Mesendoderm (in vitro differentiated cells): ENCODE results near the gene TMEM229B.

ENCODE experiments used
- DNase-seq: peaks from one replicate; pipeline ENCODE4 v3.0.0; 2013
- H2AK5ac ChIP-seq: 2 replicates; pipeline ENCODE4 v1.6.1; 2013; ENCODE audit warnings: low read length, inconsistent platforms
- H2BK120ac ChIP-seq: 2 replicates; pipeline ENCODE4 v1.6.1; 2013; ENCODE audit warnings: low read depth, mild to moderate bottlenecking, low read length, moderate library complexity, mixed read lengths
- H2BK15ac ChIP-seq: replicated peaks from 2 replicates; pipeline ENCODE4 v1.6.1; 2013; ENCODE audit warnings: low read depth, mild to moderate bottlenecking, moderate library complexity
- H2BK5ac ChIP-seq: 2 replicates; pipeline ENCODE4 v1.6.1; 2013; ENCODE audit warnings: low read length, inconsistent platforms
- H3K18ac ChIP-seq: 2 replicates; pipeline ENCODE4 v1.6.1; 2013; ENCODE audit warnings: mild to moderate bottlenecking, low read length, mixed read lengths
- H3K23ac ChIP-seq: one replicate; pipeline ENCODE4 v1.6.1; 2013; ENCODE audit warnings: low read length
- H3K27ac ChIP-seq: 2 replicates; pipeline ENCODE4 v1.5.1; 2013; ENCODE audit warnings: low read depth, mild to moderate bottlenecking, inconsistent platforms, low read length, moderate library complexity
- H3K27me3 ChIP-seq: 2 replicates; pipeline ENCODE4 v1.6.1; 2013; ENCODE audit warnings: low read length, control low read depth, mild to moderate bottlenecking, inconsistent platforms; ENCODE audit not compliant: insufficient read depth, poor library complexity
- H3K36me3 ChIP-seq: 2 replicates; pipeline ENCODE4 v1.6.1; 2013; ENCODE audit warnings: low read length, inconsistent platforms; ENCODE audit not compliant: control insufficient read depth, insufficient read depth
- H3K4ac ChIP-seq: one replicate; pipeline ENCODE4 v1.6.1; 2013; ENCODE audit warnings: low read depth, mild to moderate bottlenecking, low read length, moderate library complexity
- H3K4me1 ChIP-seq: 2 replicates; pipeline ENCODE4 v1.6.1; 2013; ENCODE audit warnings: low read depth, low read length, inconsistent platforms; ENCODE audit not compliant: control insufficient read depth
- H3K4me2 ChIP-seq: 2 replicates; pipeline ENCODE4 v1.6.1; 2013; ENCODE audit warnings: low read length
- H3K4me3 ChIP-seq: 2 replicates; pipeline ENCODE4 v1.5.1; 2013; ENCODE audit warnings: mild to moderate bottlenecking, low read length
- H3K56ac ChIP-seq: one replicate; pipeline ENCODE4 v1.6.1; 2013; ENCODE audit warnings: low read length
- H3K79me1 ChIP-seq: 2 replicates; pipeline ENCODE4 v1.6.1; 2013; ENCODE audit warnings: low read length, inconsistent platforms
- H3K79me2 ChIP-seq: 2 replicates; pipeline ENCODE4 v1.6.1; 2013; ENCODE audit warnings: mild to moderate bottlenecking, low read length; ENCODE audit not compliant: control insufficient read depth, insufficient read depth
- H3K9ac ChIP-seq: 2 replicates; pipeline ENCODE4 v1.6.1; 2013; ENCODE audit warnings: low read length, inconsistent platforms
- H4K5ac ChIP-seq: one replicate; pipeline ENCODE4 v1.6.1; 2013; ENCODE audit warnings: low read length
- H4K8ac ChIP-seq: one replicate; pipeline ENCODE4 v1.6.1; 2013; ENCODE audit warnings: low read depth, mild to moderate bottlenecking, control low read depth, low read length, moderate library complexity
- WGBS: extraction: QIAGEN DNeasy Blood & Tissue Kit; methylation state at CpG from one replicate; pipeline ENCODE4 v1.1.7; 2013; ENCODE audit warnings: low lambda C conversion rate, missing lambda C conversion rate; ENCODE audit not compliant: insufficient coverage; ENCODE audit errors: extremely low coverage; 5-methylcytosine and 5-hydroxymethylcytosine counted together

Gene TMEM229B

DNA sequence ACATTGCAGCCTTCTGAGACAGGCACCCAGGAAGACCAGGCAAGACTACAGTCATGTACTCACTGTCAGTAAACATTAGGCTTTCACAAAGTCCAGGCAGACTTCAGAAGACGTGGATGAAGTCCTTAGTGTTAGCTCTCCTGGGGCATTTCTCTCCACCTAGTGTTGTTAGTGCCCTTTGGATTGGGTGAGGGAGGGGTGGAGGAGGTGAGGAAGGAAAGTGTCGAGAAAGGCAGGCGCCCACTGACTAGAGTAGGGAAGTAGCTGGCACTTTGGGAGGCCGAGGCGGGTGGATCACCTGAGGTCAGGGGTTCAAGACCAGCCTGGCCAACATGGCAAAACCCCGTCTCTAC lies 20.2 kb downstream of the TMEM229B start:
- H3K18ac ChIP-seq = no peak overlapping the region
- H2BK5ac ChIP-seq = no peak overlapping the region
- H4K8ac ChIP-seq = no peak overlapping the region
- H3K9ac ChIP-seq = no peak overlapping the region
- no peaks in the 10 kb centered on the region for H3K79me1 ChIP-seq
- DNase-seq = no peak
- no peak overlapping the region for H2BK15ac ChIP-seq
- no peak overlapping the region for H3K23ac ChIP-seq
- no peaks in the 10 kb centered on the region for H3K27me3 ChIP-seq
- no peaks in the 10 kb centered on the region for H3K36me3 ChIP-seq
- no peak overlapping the region for H2AK5ac ChIP-seq
- H3K4ac ChIP-seq = no peak overlapping the region
- H3K4me2 ChIP-seq = no peak overlapping the region
- H3K56ac ChIP-seq = no peak overlapping the region
- H4K5ac ChIP-seq = no peak overlapping the region
- H2BK120ac ChIP-seq = no peak overlapping the region
- no peak overlapping the region for H3K27ac ChIP-seq
- H3K4me1 ChIP-seq = no peaks in the 10 kb centered on the region
- no peaks in the 10 kb centered on the region for H3K79me2 ChIP-seq
- WGBS = no CpG with 5 or more reads among the region's 6 CpGs
- no peak overlapping the region for H3K4me3 ChIP-seq

DNA sequence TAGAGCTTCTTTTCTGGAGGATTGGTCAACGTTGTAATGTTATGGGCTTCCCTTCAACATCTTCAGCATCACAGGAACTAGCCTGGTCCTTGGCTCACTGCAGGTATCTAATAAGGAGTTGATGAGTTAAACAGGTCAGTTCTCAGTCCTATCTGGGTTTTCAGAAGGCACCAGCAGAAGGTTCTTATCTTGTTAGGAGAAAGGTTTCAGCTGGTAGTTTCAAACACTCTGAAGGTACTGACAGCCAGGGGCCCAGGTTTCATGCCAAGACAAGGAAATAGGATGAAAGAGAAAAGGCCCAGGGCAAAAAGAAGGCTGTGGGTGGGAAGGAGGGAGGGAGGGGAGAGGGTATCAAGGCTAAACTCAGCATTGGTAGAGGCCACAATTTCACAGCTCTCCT lies 21.4 kb downstream of the TMEM229B start:
- DNase-seq = no peak
- H2AK5ac ChIP-seq = no peak overlapping the region
- H3K79me1 ChIP-seq = no peaks in the 10 kb centered on the region
- no peak overlapping the region for H2BK5ac ChIP-seq
- no peak overlapping the region for H3K4me2 ChIP-seq
- H3K27ac ChIP-seq = no peak overlapping the region
- no peak overlapping the region for H2BK120ac ChIP-seq
- no peak overlapping the region for H3K4ac ChIP-seq
- H3K18ac ChIP-seq = no peak overlapping the region
- no peaks in the 10 kb centered on the region for H3K36me3 ChIP-seq
- no peak overlapping the region for H3K4me3 ChIP-seq
- no peak overlapping the region for H3K56ac ChIP-seq
- H3K9ac ChIP-seq = no peak overlapping the region
- H3K4me1 ChIP-seq = no peaks in the 10 kb centered on the region
- no peaks in the 10 kb centered on the region for H3K27me3 ChIP-seq
- H3K23ac ChIP-seq = no peak overlapping the region
- no peak overlapping the region for H4K8ac ChIP-seq
- H4K5ac ChIP-seq = no peak overlapping the region
- H3K79me2 ChIP-seq = no peaks in the 10 kb centered on the region
- WGBS = no CpG with 5 or more reads among the region's 1 CpG
- H2BK15ac ChIP-seq = no peak overlapping the region

DNA sequence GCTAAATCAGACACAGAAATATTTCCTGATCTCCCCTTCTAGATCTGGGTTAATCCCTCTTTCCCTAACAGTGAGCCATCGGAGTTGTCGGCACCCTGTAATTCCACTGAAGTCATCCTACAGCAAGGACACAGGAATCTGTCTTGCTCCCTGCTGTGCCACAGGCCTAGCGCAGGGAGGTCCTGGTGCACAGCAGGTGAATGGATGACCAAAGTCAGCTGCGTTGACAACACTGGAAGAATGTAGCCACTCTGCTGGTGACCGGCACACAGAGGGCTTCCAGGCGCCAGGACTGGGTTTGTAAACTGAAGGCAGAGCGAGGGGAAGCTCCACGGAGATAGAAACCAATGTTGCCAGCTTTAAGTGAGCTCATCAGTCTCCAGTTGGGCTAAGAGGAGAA lies 23.6 kb downstream of the TMEM229B start:
- Histone ChIP-seq H3K79me1 (no peaks in the 10 kb centered on the region), H2BK120ac (no peak overlapping the region), H3K9ac (no peak overlapping the region), H3K36me3 (no peaks in the 10 kb centered on the region), H3K4me1 (peaks cover 5% of the 10 kb centered on the region), H4K8ac (no peak overlapping the region), H2BK5ac (no peak overlapping the region), H2BK15ac (no peak overlapping the region), H3K4ac (no peak overlapping the region), H3K56ac (no peak overlapping the region), H3K4me3 (no peak overlapping the region), H4K5ac (no peak overlapping the region), H2AK5ac (no peak overlapping the region), H3K23ac (no peak overlapping the region), H3K18ac (no peak overlapping the region), H3K4me2 (no peak overlapping the region), H3K27ac (no peak overlapping the region), H3K27me3 (no peaks in the 10 kb centered on the region), H3K79me2 (no peaks in the 10 kb centered on the region)
- no CpG with 5 or more reads among the region's 8 CpGs for WGBS
- DNase-seq = no peak

DNA sequence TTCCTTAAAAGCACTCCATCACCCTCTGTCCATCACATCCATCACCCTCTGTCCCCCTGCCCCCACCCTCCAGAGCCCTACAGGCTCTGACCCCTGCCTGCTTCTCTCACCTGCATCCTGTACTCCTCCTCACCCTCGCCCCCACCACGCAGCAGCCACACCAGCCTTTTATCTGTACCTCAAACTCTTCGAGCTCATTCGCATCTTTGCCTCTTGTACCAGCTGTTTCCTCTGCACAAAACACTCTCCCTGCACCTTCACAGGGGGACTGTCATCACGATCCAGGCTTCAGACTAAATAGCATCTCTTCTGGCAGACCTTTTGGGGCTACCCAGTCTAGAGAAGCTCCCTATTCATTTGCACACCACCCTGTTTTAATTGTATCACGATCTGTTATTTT lies 24.1 kb downstream of the TMEM229B start:
- H2BK5ac ChIP-seq = no peak overlapping the region
- H3K4me3 ChIP-seq = no peak overlapping the region
- no peak overlapping the region for H3K23ac ChIP-seq
- H3K9ac ChIP-seq = no peak overlapping the region
- no peak overlapping the region for H3K4ac ChIP-seq
- no peak overlapping the region for H3K56ac ChIP-seq
- H3K4me1 ChIP-seq = peaks cover 5% of the 10 kb centered on the region
- no peaks in the 10 kb centered on the region for H3K36me3 ChIP-seq
- H2BK15ac ChIP-seq = no peak overlapping the region
- DNase-seq = no peak
- H3K27ac ChIP-seq = no peak overlapping the region
- H2AK5ac ChIP-seq = no peak overlapping the region
- no peak overlapping the region for H3K4me2 ChIP-seq
- no CpG with 5 or more reads among the region's 6 CpGs for WGBS
- H4K8ac ChIP-seq = no peak overlapping the region
- H3K18ac ChIP-seq = no peak overlapping the region
- H4K5ac ChIP-seq = no peak overlapping the region
- H3K79me1 ChIP-seq = no peaks in the 10 kb centered on the region
- no peaks in the 10 kb centered on the region for H3K27me3 ChIP-seq
- no peaks in the 10 kb centered on the region for H3K79me2 ChIP-seq
- H2BK120ac ChIP-seq = no peak overlapping the region

DNA sequence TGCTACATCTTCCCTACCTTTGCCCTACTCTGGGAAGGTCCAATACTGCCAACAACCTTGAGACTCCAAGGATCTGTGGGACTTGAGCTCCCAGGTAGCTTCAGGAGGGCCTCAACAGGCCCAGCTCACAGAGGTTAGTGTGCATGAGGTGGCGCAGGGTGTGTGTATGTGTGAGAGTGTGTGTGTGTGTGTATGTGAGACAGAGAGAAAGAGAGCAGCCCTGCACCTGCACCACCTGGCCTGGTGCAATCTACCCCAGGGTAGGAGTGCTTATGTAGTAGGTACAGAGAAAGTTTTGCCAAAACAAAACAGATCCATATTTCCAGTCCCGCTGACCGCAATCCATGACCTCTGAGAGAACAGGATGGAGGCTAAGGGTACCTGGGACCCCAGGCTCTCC lies 24.6 kb downstream of the TMEM229B start:
- H3K4ac ChIP-seq = no peak overlapping the region
- H4K8ac ChIP-seq = no peak overlapping the region
- H3K9ac ChIP-seq = no peak overlapping the region
- H3K23ac ChIP-seq = no peak overlapping the region
- H2BK5ac ChIP-seq = no peak overlapping the region
- H3K27ac ChIP-seq = no peak overlapping the region
- WGBS = no CpG with 5 or more reads among the region's 3 CpGs
- H2BK15ac ChIP-seq = no peak overlapping the region
- no peak overlapping the region for H2BK120ac ChIP-seq
- DNase-seq = no peak
- peaks cover 5% of the 10 kb centered on the region for H3K4me1 ChIP-seq
- no peaks in the 10 kb centered on the region for H3K36me3 ChIP-seq
- H4K5ac ChIP-seq = no peak overlapping the region
- no peaks in the 10 kb centered on the region for H3K79me1 ChIP-seq
- no peak overlapping the region for H3K4me3 ChIP-seq
- no peak overlapping the region for H3K4me2 ChIP-seq
- H3K56ac ChIP-seq = no peak overlapping the region
- no peaks in the 10 kb centered on the region for H3K27me3 ChIP-seq
- no peak overlapping the region for H2AK5ac ChIP-seq
- H3K18ac ChIP-seq = no peak overlapping the region
- no peaks in the 10 kb centered on the region for H3K79me2 ChIP-seq

DNA sequence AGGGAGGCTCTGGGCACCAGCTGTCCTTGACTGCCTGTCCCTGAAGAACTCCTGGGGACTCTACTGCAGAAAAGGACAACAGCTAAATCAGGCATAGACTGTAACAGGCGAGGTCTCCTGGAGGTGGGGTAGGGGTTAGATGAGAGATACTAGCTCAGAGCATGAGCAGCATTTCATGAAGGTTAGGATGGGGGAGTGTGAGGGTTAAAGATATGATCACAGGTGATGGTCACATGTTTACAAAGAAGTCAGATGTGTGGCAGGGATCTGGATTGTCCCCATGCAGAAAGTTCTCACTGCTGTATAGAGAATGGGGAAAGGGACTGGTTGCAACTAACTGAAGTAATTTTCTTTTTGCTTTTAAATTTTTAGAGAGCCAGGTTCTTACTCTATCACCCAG lies 26.5 kb downstream of the TMEM229B start:
- Histone ChIP-seq H2BK5ac (no peak overlapping the region), H3K4me1 (peaks cover 5% of the 10 kb centered on the region), H3K9ac (no peak overlapping the region), H3K79me1 (no peaks in the 10 kb centered on the region), H3K18ac (no peak overlapping the region), H2BK120ac (no peak overlapping the region), H3K4ac (no peak overlapping the region), H3K27me3 (no peaks in the 10 kb centered on the region), H4K8ac (no peak overlapping the region), H3K36me3 (no peaks in the 10 kb centered on the region), H3K56ac (no peak overlapping the region), H3K4me2 (no peak overlapping the region), H4K5ac (no peak overlapping the region), H3K23ac (no peak overlapping the region), H2BK15ac (no peak overlapping the region), H3K27ac (no peak overlapping the region), H3K4me3 (no peak overlapping the region), H2AK5ac (no peak overlapping the region), H3K79me2 (no peaks in the 10 kb centered on the region)
- no peak for DNase-seq
- no CpG with 5 or more reads among the region's 1 CpG for WGBS
